Stimulated activated CD4-positive, alpha-beta T cell treated with anti-CD3 and anti-CD28 coated beads, Interleukin-2, amount 100 ng/mL, for 24 hours (primary cell): Measurements from ENCODE around the gene SDR9C7.
"Not testable (repeated sequence)": the region's sequence is repeated elsewhere in the genome, so short reads cannot be mapped to it uniquely, and the experiment has no call there.

Source experiments
- DNase-seq, 2 donors: peaks; one replicate each; pipeline ENCODE4 v3.0.0-alpha.2; 2020

SDR9C7 gene

GRCh38 chr12:56951582-56952339 lies 17.6 kb upstream of the SDR9C7 start:
- no peak for DNase-seq

- DNase-seq: no peak
These were observed 14.7 kb upstream of the SDR9C7 start for GRCh38 chr12:56948881-56949280.

GRCh38 chr12:56948457-56948777 lies 14.2 kb upstream of the SDR9C7 start:
- no peak for DNase-seq

GRCh38 chr12:56947633-56948456 lies 13.6 kb upstream of the SDR9C7 start:
- DNase-seq: no peak

GRCh38 chr12:56943878-56944277 lies 9.7 kb upstream of the SDR9C7 start:
- no peak for DNase-seq

- not testable (repeated sequence) for DNase-seq
These were observed 9.2 kb upstream of the SDR9C7 start for GRCh38 chr12:56943374-56943773.

GRCh38 chr12:56941299-56942017 lies 7.2 kb upstream of the SDR9C7 start:
- no peak for DNase-seq

GRCh38 chr12:56940942-56941298 lies 6.7 kb upstream of the SDR9C7 start:
- not testable (repeated sequence) for DNase-seq

GRCh38 chr12:56935752-56936151 lies 1.5 kb upstream of the SDR9C7 start:
- no peak for DNase-seq

GRCh38 chr12:56935157-56935556 lies 949 bp upstream of the SDR9C7 start:
- no peak for DNase-seq

GRCh38 chr12:56932867-56933266 lies 1.3 kb downstream of the SDR9C7 start:
- DNase-seq: no peak

GRCh38 chr12:56932146-56932545 lies 2.1 kb downstream of the SDR9C7 start:
- DNase-seq: no peak

- peak in 1 of 2 donors; percentile 12 for DNase-seq
These were observed 2.7 kb downstream of the SDR9C7 start for GRCh38 chr12:56931474-56931978.

GRCh38 chr12:56930241-56930640 lies 4.0 kb downstream of the SDR9C7 start:
- no peak for DNase-seq

- DNase-seq: no peak
These were observed 4.4 kb downstream of the SDR9C7 start for GRCh38 chr12:56929780-56930179.

- DNase-seq: no peak
These were observed 5.9 kb downstream of the SDR9C7 start for GRCh38 chr12:56928262-56928661.

GRCh38 chr12:56927281-56927680 lies 6.9 kb downstream of the SDR9C7 start:
- DNase-seq: no peak

- DNase-seq: no peak
These were observed 12.2 kb downstream of the SDR9C7 start for GRCh38 chr12:56922031-56922430.

GRCh38 chr12:56921346-56921745 lies 12.9 kb downstream of the SDR9C7 start:
- DNase-seq: no peak

GRCh38 chr12:56918139-56918538 lies 16.1 kb downstream of the SDR9C7 start:
- not testable (repeated sequence) for DNase-seq

- DNase-seq: no peak
These were observed 17.2 kb downstream of the SDR9C7 start for GRCh38 chr12:56916996-56917333.

- DNase-seq: no peak
These were observed 17.8 kb downstream of the SDR9C7 start for GRCh38 chr12:56916296-56916995.

GRCh38 chr12:56914724-56915123 lies 19.5 kb downstream of the SDR9C7 start:
- no peak for DNase-seq
